NOMO-1 treated with DMSO at 0.1 percent for 48 hours (cell line): Measurements from ENCODE around the gene NAGS.
"Not testable (repeated sequence)": the region's sequence is repeated elsewhere in the genome, so short reads cannot be mapped to it uniquely, and the experiment has no call there.

Source experiments
- DNase-seq: peaks from one replicate; lab custom pipeline; 2025; ENCODE audit not compliant: unreplicated experiment; lab: John Stamatoyannopoulos, UW

Gene NAGS

GRCh38 chr17:44004077-44004760 lies at the start of gene NAGS:
NAGS (plus strand) TSS chr17:44004622; CDS start chr17:44004664, 42 bp downstream.
- DNase-seq = peak; percentile 11

DNA sequence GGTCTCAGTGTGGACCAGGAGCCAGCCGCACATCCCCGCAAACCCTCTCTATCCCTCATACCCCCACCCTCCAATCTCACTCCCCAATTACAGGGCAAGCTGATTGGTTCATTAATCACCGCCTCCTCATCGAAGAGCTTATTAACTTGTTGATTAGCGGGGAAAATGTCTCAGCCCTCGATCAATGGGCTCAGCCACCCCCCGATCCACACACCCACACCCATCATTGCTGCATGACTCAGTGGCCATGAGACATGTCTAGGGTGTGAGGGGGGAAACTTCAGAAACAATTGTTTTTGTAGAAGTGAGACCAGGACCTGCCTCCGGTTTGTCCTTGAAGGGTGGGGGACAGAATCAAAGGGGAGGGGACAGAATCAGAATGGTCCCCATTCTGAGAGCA lies 48.2 kb upstream of the NAGS start:
- DNase-seq = no peak

- no peak for DNase-seq
Observed at GRCh38 chr17:43958748-43959352, 45.6 kb upstream of the NAGS start.

GRCh38 chr17:43961292-43961691 lies 43.1 kb upstream of the NAGS start:
- not testable (repeated sequence) for DNase-seq

GRCh38 chr17:43961954-43962353 lies 42.5 kb upstream of the NAGS start:
- no peak for DNase-seq

GRCh38 chr17:43962479-43962878 lies 41.9 kb upstream of the NAGS start:
- DNase-seq = no peak

GRCh38 chr17:43966276-43966675 lies 38.1 kb upstream of the NAGS start:
- DNase-seq = no peak

- DNase-seq = no peak
Observed at GRCh38 chr17:43967251-43967875, 37.1 kb upstream of the NAGS start.

DNA sequence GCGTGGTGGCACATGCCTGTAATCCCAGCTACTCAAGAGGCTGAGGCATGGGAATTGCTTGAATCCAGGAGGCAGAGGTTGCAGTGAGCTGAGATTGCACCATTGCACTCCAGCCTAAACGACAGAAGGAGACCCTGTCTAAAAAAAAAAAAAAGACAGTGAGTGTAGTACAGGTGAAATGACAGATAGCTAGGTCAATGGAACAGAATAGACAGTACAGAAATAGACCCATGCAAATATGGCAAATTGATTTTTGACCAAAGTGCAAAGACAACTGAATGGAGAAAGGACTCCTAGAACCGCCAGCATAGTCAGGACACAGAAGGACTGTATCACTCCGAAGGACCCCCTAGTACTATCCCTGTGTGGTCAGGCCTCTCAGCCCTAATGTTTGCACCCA lies 34.1 kb upstream of the NAGS start:
- no peak for DNase-seq

- DNase-seq = not testable (repeated sequence)
Observed at GRCh38 chr17:43971436-43971835, 33.0 kb upstream of the NAGS start.

DNA sequence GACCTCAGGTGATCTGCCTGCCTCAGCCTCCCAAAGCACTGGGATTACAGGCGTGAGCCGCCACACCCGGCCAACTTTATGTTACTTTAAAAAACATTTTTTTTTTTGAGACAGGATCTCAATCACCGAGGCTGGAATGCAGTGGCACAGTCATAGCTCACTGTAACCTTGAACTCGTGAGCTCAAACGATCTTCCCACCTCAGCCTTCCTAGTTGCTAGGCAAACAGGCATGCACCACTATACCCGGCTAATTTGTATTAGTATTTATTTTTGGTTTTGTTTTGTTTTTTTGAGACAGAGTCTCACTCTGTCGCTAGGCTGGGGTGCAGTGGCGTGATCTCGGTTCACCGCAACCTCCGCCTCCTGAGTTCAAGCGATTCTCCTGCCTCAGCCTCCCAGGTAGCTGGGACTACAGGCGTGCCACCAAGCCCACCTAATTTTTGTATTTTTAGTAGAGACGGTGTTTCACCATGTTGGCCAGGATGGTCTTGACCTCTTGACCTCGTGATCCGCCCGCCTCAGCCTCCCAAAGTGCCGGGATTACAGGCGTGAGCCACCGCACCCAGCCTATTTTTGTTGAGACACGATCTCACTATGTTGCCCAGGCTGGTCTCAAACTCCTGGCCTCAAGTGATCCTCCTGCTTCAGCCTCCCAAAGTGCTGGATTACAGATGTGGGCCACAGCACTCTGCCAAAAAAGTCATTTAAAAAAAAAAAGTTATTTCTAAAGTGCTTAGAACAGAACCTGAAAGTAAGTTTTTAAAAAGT lies 31.8 kb upstream of the NAGS start:
- DNase-seq = not testable (repeated sequence)

DNA sequence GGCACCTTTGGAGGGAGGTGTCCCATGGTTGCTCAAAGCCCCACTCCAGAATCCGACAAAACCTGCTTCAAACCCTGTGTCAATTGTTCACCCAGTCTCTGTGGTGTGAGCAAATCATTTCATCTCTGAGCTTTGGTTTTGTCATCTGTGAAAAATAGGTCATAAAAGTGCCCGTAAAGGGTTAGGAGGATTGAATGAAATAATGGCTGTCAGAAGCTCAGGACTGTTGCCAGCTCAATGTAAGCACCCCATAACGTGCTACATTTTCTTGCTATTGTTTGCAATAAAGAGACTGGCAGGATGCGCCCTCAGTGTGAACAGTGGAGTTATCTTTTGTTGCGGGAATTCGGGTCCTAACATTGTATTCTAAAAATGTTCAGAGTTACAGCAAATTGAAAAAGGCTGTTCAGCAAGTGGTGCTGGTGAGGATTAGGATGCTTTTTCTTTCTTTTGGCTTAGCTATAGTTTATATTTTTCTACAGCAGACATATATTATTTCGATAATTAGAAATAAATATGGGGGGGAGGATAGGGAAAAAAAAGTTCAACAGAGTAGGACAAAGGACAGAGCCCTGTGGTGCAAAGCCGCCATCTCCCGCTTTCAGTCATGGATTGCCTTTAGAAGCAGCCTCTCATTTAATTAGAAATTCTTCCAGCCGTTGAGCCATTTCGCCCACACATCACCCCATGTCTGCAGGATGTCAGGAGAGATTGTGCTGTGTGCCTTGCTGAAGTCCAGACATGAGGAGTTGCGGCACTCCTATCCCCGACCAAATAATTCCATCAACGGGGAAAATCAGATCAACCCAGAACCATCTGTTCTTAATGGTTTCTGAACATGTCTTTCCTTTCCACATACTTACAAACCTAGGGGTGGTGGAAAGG lies 29.8 kb upstream of the NAGS start:
- DNase-seq = no peak

DNA sequence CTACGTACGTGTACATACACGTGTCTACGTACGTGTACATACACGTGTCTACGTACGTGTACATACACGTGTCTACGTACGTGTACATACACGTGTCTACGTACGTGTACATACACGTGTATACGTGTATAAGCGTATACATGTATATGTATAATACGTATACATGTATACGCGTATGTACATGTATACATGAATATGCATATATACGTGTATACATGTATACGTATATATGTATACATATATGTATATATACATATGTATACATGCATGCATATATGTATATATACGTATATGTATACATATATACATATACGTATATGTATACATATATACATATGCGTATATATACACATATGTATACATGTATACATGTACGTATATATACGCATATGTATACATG lies 28.5 kb upstream of the NAGS start:
- no peak for DNase-seq

DNA sequence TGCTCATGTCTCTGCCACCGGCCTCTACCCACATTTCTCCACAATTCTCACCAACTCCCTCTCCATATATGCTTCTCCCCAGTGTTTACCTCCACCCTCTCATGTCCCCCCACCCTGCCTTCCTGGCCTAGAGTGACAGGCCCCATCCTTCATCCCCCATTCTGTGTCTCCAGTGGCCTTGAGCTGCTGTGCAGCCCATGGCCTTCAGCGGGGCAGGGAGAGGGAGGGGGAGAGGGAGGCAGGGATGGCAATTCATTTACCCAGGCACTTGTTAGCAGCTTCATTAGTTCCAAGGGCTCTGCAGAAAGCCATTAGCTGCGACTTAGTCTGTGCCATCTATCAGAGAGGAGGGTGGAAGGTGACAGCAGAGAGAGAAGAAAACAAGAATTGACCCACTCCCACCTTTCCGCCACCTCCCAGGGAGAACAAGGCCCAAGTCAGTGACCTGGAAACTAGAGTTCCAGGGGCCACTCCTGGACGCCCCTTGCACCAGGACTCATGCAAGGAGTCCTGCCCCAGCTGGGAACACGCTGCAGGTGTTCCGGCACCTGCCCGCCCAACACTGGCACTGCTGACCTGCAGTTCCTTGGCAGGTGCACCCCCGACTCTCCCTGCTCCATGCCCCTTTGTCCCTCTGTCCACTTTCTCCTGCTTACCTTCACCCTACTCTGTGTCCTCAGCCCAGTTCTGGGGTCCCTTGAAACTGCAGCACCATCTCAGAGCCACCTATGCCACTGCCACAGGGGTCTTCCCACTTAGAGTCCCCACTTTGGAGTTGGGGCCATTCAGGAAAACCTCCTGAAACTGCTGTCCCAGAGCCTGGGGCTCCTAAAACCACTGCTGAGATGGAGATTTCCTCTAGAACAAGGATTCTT lies 27.2 kb upstream of the NAGS start:
- DNase-seq = no peak

GRCh38 chr17:43978078-43978477 lies 26.3 kb upstream of the NAGS start:
- DNase-seq = no peak

- DNase-seq = no peak
Observed at GRCh38 chr17:43979011-43979410, 25.4 kb upstream of the NAGS start.

DNA sequence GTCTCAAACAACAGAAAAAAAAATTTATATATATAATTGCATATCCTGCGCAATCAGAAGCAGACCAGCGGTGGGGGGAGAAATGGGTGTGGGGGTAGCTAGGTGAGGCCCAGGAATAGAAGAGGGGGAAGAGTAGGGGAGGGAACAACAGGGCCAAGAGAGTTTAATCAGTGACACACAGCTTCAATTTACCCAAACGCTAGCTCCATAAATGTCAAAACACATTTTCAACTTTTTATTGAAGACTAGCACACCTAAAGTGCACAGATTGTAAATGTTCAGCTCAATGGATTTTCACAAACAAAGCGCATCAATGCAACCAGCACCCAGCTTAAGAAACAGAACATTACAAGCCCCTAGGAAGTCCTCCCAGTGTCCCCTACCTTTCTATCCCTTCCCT lies 24.8 kb upstream of the NAGS start:
- DNase-seq = no peak

DNA sequence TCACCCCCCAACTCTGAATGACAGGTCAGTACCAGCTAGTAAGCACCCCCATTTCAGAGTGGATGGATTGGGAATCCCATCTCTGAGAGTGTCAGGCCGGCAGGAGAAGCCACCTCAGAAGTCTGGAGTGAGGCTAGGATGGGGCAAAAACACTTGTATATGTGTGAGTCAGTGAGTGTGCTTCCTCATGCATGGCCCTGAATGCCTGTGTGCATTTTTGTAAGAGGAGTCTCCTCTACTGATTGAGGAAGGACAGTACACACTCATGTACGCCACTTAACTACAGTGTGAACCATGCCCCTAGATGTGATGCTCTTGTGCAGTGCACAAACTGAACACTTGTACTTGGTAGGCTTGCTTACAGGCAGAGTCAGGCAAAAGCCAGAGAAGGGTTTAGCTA lies 22.3 kb upstream of the NAGS start:
- DNase-seq = no peak

DNA sequence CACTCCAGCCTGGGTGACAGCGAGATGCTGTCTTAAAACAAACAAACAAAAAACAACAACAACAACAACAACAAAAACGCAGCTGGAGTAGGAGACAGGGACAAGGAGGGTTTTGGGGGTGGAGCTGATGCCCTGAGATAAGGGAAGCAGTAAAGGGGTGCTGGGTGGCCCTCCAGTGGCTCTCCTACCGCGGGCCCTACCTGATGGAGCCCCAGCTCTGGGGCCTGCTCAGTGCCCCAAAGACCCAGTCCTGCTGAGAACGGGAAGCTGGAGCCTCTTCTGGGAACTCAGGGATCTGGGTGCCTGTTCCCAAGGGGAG lies 21.3 kb upstream of the NAGS start:
- no peak for DNase-seq
